Pancreas (tissue), 10 donors: ENCODE measurements around the gene BUB3. TPM values are rescaled to one million over a fixed set of nuclear protein-coding genes. Genes with fewer than 3 reads are reported as not detected.

Experiments
- ATAC-seq, 4 donors: fragments of 200-7000 bp; cut with Tn5 transposase; one replicate each; pipeline versions ENCODE4 v1.8.0 to v1.9.1; 2020; ENCODE audit warnings: mild to moderate bottlenecking in 4 of 4, moderate library complexity in 4 of 4
- DNase-seq, 6 donors: peaks; one replicate each; pipeline ENCODE4 v3.0.0-alpha.2; 2020
- FAIRE-seq: peaks from 2 replicates; lab custom pipeline; 2012; peaks lifted over from hg19 to GRCh38; lab: Jason Lieb, UNC
- H3K27ac ChIP-seq, 4 donors: fragments of 200-600 bp; sonication (generic); 1 replicate in 3 of 4; 2 replicates in 1 of 4; pipeline versions ENCODE4 v1.5.0 to v1.8.0; 2020
- H3K27me3 ChIP-seq, 4 donors: fragments of 200-600 bp; one replicate each; pipeline ENCODE4 v1.8.0; 2021
- H3K36me3 ChIP-seq, 3 donors: fragments of 200-600 bp; sonication (generic) in 1 of 3; one replicate each; pipeline versions ENCODE4 v1.5.0 to v1.8.0; 2020 to 2021
- H3K4me1 ChIP-seq, 3 donors: fragments of 200-600 bp; one replicate each; pipeline ENCODE4 v1.8.0; 2021
- H3K4me3 ChIP-seq, 4 donors: fragments of 200-600 bp; sonication (generic) in 2 of 4; one replicate each; pipeline versions ENCODE4 v1.5.0 to v1.8.0; 2020 to 2021
- H3K9me3 ChIP-seq, 4 donors: fragments of 200-600 bp; one replicate each; pipeline ENCODE4 v1.8.0; 2021
- CTCF ChIP-seq, 4 donors: fragments of 200-600 bp; sonication (generic) in 3 of 4; IDR thresholded peaks; one replicate each; pipeline versions ENCODE4 v1.5.0 to v1.8.0; 2021; ENCODE audit warnings: antibody characterized with exemption in 4 of 4
- WGBS, 2 donors: extraction: QIAGEN DNeasy Blood & Tissue Kit; methylation state at CpG; one replicate each; pipeline ENCODE4 v1.1.7; 2013; 5-methylcytosine and 5-hydroxymethylcytosine counted together
- intact Hi-C, 3 donors: fragments of 100-400 bp; cut with DNase I; formaldehyde crosslinking; loops; one replicate each; pipeline versions ENCODE4 v1.11.1 to v1.14.2; 2022
- polyA plus RNA-seq, 2 donors: library from polyadenylated mRNA; stranded (reverse); fragments of 200-250 nt; gene quantifications; one replicate each; pipeline ENCODE4 v1.2.3, GENCODE V29; 2013
- total RNA-seq, 6 donors: library from RNA; stranded (reverse); fragmentation: NEBNext Ultra II Directional in 4 of 6; extraction: Animal tissue kit (Norgen Biotek cat#: 25700) in 4 of 6; gene quantifications; one replicate each; pipeline versions ENCODE4 v1.2.1 to v1.2.4, GENCODE V29; 2021 to 2023
- donor health status: healthy with polysubstance abuse.
- donor health status: DM: no; HTN: no; CAD: no; lungs with moderate emphysema.
- donor health status: DM: no; HTN: no; CAD: no.
- donor health status: control.
- donor health status: control.
- donor health status: Bipolar disorder and iron deficiency.
- donor health status: DM: yes; HTN: yes; CAD: no.
- donor health status: DM: no; HTN: no; CAD: no.
- donor health status: DM: no; HTN: no; CAD: no.
- donor health status: DM: yes; HTN: yes; CAD: no.

BUB3 gene
- total and polyA plus RNA-seq, 8 donors: 10.0 to 33.8 (median 23.0) TPM

DNA sequence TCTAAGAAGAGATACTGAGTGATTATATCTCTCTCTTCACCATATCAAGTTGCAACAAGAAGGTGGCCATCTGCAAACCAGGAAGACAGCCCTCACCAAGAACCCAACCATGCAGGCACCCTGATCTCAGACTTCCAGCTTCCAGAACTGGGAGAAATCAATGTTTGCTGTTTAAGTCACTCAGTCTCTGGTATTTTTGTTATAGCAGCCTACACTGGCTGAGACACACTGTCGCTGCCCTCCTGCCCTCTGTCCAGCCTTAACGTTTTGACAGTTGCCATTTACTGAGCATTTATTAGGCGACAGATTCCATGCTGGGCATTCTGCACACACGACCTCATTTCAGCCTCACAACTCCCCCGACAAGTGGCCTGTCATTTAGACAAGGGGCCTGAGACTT, 28.0 kb upstream of the BUB3 start:
- intact Hi-C loops: loop anchor here in 1 of 3 donors (10.0 kb wide), 1 partner anchor 429 kb away; no protein-coding TSS in a partner anchor
- Histone ChIP-seq H3K27ac (no peak overlapping the region), H3K4me3 (no peak overlapping the region), H3K27me3 (peaks cover 0 to 9% (median 3%) of the 10 kb centered on the region in 4 donors), H3K4me1 (no peaks in the 10 kb centered on the region), H3K36me3 (no peaks in the 10 kb centered on the region), H3K9me3 (no peaks in the 10 kb centered on the region)
- no peak for FAIRE-seq
- no peak for ATAC-seq
- DNase-seq: no peak
- WGBS, 2 donors: 60 to 67% methylated on average over 5 of the region's 5 CpGs
- TF ChIP-seq CTCF (IDR thresholded peaks at IDR 0.05): no peak

DNA sequence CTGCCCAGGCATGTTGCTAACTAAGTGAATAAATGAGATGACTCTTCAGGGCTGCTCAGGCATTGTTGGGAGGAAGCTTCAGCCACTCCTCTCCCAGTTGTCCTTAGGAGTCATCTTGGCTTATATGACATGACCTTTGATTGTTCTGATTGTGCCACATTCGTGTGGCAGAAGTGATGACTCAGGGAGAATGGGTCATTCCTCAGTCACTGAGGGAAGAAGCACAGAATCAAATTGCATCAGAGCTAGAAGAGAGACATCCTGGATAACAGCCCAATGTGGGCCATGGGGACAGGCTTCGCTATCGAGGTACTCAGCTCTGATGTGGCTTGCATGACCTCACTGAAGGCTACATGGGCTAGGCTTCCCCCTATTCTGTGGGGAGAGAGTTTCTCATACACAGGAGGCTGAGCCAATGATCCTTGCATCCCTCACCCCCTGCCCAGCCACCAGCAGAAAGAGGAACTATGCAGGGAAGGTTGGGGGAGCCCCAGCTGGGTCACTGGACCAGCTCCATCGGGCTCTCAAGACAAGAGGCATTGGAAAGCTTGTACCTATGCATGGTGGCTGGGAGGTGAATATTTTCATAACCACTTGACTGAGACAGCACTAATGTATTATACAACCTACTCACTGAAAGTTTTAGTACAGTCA, 24.5 kb upstream of the BUB3 start:
- 48 to 56% methylated on average over 4 of the region's 4 CpGs for WGBS, 2 donors
- no peak for FAIRE-seq
- no peaks in the 10 kb centered on the region for H3K36me3 ChIP-seq
- no peak overlapping the region for H3K27ac ChIP-seq
- no peak for TF ChIP-seq CTCF (IDR thresholded peaks at IDR 0.05)
- H3K27me3 ChIP-seq: peaks cover 0 to 31% (median 16%) of the 10 kb centered on the region in 4 donors
- H3K4me1 ChIP-seq: peaks cover 0 to 4% (median 0%) of the 10 kb centered on the region in 3 donors
- H3K4me3 ChIP-seq: no peak overlapping the region
- DNase-seq: no peak
- no peak for ATAC-seq
- intact Hi-C loops: loop anchor here (5.0 to 10.0 kb wide), 4 partner anchors 255 to 435 kb away; no protein-coding TSS in a partner anchor
- H3K9me3 ChIP-seq: no peaks in the 10 kb centered on the region

DNA sequence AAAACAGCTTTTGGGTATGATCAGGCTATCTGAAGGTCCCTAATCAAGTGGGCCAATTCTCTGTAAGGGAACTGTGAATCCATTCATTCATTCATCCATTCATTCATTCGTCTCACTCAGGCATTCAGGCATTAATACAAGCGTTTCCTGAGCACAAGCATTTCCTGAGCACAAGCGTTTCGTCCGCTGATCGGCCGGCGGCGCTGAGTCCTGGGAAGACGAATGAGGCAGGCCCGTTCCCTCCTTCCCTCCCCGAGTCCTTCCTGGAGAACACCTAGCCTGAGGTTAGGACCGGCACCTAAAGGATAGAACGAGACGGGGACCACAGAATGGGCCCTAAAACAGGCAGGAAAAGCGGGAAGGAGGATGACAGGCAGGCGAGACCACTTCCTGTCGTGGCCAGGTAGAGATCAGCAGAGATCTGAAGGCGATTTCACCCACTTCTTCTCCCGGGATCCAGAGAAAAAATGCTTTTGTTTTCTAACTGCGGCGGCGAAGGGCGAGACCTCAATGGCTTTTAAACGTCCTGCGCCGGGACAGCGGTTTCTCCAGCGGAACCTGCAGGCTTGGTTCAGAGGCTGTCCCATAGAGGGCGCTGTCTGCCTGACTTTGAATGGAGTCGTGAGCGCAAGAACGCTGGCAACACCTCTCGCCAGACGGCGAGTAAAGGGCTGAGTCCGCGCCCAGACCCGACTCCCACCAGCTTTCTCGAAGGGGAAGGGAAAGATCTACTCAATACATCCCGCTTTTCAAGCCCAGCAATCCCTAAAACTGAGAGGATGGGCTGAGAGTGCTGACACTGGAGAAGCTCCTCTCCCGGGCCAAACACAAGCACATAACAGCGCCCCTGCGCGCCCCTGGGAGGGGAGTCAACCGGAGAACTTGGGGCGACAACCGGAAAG, 21.4 kb upstream of the BUB3 start:
- Histone ChIP-seq H3K36me3 (no peaks in the 10 kb centered on the region), H3K4me3 (peak overlapping the region in 1 of 4 donors; percentile 29), H3K9me3 (no peaks in the 10 kb centered on the region), H3K4me1 (peaks cover 0 to 25% (median 11%) of the 10 kb centered on the region in 3 donors), H3K27me3 (peaks cover 0 to 56% (median 31%) of the 10 kb centered on the region in 4 donors), H3K27ac (no peak overlapping the region)
- WGBS, 2 donors: 6 to 8% methylated on average over 48 of the region's 48 CpGs
- FAIRE-seq: no peak
- intact Hi-C loops: loop anchor here in 2 of 3 donors (5.0 to 10.0 kb wide), 3 partner anchors 252 to 432 kb away; no protein-coding TSS in a partner anchor
- ATAC-seq: peak; percentile 79 to 95 (median 93)
- TF ChIP-seq CTCF (IDR thresholded peaks at IDR 0.05): peak; percentile 77 to 92 (median 86)
- peak; percentile 69 to 94 (median 86) for DNase-seq

DNA sequence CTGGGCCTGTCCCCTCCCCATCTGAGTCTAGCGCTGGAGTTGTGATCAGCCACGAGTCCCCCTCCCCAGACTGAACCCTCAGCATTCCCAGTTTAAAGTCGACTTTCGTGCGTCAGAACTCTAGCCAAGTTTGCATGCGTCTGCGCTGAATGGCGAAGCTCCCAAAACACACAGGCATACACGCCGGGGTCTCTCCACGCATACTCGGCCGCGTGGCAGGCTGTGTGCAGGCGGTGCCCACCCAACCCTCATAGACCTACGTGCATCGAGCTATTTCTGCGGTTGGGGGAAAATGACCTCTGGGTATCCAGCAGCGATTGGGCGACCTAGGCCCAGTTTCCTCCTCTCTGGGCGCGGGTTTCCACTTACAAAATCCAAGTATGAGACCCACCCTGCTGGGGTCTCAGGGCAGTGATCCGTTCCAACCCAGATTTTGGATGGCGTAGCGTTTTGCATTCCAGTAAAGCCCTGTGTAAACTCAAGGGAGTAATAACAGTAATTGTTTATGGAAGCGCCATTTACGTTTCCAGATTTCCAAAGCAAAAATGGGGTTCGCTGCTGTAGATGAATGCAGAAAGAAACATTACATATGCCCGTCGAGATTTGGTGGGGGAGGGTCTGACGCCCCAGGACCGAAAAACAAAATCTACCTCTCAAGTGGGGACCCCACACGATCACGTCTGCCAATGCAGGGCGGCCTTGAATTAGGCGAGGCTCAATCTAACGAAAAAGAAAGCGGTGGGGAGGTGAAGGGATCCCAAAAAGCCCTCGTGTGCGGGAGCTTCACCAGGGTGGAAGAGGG, 20.5 kb upstream of the BUB3 start:
- TF ChIP-seq CTCF (IDR thresholded peaks at IDR 0.05): no peak
- 5 to 8% methylated on average over 39 to 40 of the region's 40 CpGs for WGBS, 2 donors
- H3K36me3 ChIP-seq: no peaks in the 10 kb centered on the region
- ATAC-seq (peak in 2 of 4 donors; percentile 3 to 5), DNase-seq (no peak), FAIRE-seq (no peak)
- H3K9me3 ChIP-seq: no peaks in the 10 kb centered on the region
- H3K27me3 ChIP-seq: peaks cover 6 to 65% (median 35%) of the 10 kb centered on the region in 4 donors
- H3K27ac ChIP-seq: no peak overlapping the region
- H3K4me3 ChIP-seq: peak overlapping the region in 1 of 4 donors; percentile 29
- H3K4me1 ChIP-seq: peaks cover 0 to 27% (median 11%) of the 10 kb centered on the region in 3 donors
- intact Hi-C loops: loop anchor here in 2 of 3 donors (5.0 to 10.0 kb wide), 3 partner anchors 251 to 431 kb away; no protein-coding TSS in a partner anchor
